C4-2B (cell line): ENCODE measurements around the gene ZBTB18.

Experiments
- CTCF ChIP-seq: fragments of 450-650 bp; conservative IDR thresholded peaks from 2 replicates; pipeline ENCODE4 v1.5.1; 2017; ENCODE audit warnings: mild to moderate bottlenecking
- ZFX ChIP-seq: fragments of 450-650 bp; IDR thresholded peaks from 2 replicates; pipeline ENCODE4 v1.6.1; 2017

DNA sequence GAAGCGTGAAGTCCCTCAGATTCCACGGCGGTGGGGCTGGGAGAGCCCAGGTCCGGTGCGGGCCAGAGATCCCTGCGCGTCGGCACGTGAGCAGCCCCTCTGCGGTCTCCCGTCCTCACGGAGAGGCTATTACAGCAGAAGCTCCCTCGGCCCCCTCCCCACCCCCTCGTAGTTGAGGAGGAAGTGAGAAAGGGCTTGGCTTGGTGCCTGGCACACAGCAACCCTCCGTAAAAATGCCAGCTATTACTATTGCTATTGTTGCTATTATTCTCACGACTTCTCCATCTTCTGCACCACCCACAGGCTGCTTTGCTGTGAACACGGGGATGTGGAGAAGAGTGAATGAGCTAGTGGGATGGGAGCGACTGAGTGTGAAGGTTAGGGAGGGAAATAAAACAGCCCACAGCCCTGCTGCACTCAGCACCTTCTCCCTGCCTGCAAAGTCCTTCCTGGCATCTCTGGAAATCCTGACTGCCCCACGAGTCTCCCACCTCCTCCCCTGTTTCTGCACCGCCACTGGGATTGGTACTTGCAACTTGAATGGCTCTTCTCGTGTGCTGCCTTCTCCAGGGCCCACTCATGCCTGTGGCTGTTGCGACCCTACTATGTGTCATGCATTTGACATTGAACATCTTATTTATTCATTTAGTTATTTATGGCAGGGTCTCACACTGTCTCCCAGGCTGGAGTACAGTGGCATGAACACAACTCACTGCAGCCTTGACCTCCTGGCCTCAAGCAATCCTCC lies 26.6 kb downstream of the ZBTB18 start:
- TF ChIP-seq CTCF (no peak), ZFX (no peak)
